Thoracic aorta (tissue), 2 donors: ENCODE measurements around the gene FAM83B. TPM values are rescaled to one million over a fixed set of nuclear protein-coding genes. Genes with fewer than 3 reads are reported as not detected.
"Not testable (repeated sequence)": the region's sequence is repeated elsewhere in the genome, so short reads cannot be mapped to it uniquely, and the experiment has no call there.

Experiments
- ATAC-seq: fragments of 150-250 bp; one replicate; pipeline ENCODE4 v1.8.0; 2017; ENCODE audit warnings: low read depth; ENCODE audit not compliant: insufficient number of reproducible peaks, low FRiP score
- DNase-seq: peaks from one replicate; pipeline ENCODE4 v3.0.0-alpha.2; 2020; ENCODE audit warnings: low spot score
- H3K27ac ChIP-seq, 2 donors: fragments of 200-600 bp; sonication (generic); 1 replicate in 1 of 2; 2 replicates in 1 of 2; pipeline ENCODE4 v1.5.1; 2016; ENCODE audit warnings: mild to moderate bottlenecking in 2 of 2, moderate library complexity in 2 of 2
- H3K27me3 ChIP-seq: fragments of 200-600 bp; sonication (generic); replicated peaks from 2 replicates; pipeline ENCODE4 v1.6.0; 2016; ENCODE audit warnings: mild to moderate bottlenecking; ENCODE audit not compliant: insufficient read depth
- H3K36me3 ChIP-seq: fragments of 200-600 bp; sonication (generic); one replicate; pipeline ENCODE4 v1.5.1; 2016
- H3K4me1 ChIP-seq, 2 donors: fragments of 200-600 bp; sonication (generic); 1 replicate in 1 of 2; 2 replicates in 1 of 2; pipeline versions ENCODE4 v1.5.1 to v1.6.0; 2016; ENCODE audit warnings: low read depth in 2 of 2, mild to moderate bottlenecking in 1 of 2; ENCODE audit not compliant: control insufficient read depth in 1 of 2
- H3K4me3 ChIP-seq: fragments of 200-600 bp; sonication (generic); 2 replicates; pipeline ENCODE4 v1.5.1; 2016; ENCODE audit warnings: mild to moderate bottlenecking
- H3K9me3 ChIP-seq: fragments of 200-600 bp; sonication (generic); 2 replicates; pipeline ENCODE4 v1.5.1; 2016
- CTCF ChIP-seq: fragments of 200-600 bp; sonication (generic); IDR thresholded peaks from one replicate; pipeline ENCODE4 v1.5.1; 2019; ENCODE audit warnings: antibody characterized with exemption
- total RNA-seq, 2 donors: library from RNA; depleted of rRNA; stranded (reverse); fragments of >200 nt; gene quantifications; one replicate each; pipeline versions ENCODE4 v1.1.0 to v1.2.3, GENCODE V29; 2016

Gene FAM83B
- total RNA-seq, 2 donors from 2014 or later = not detected

- DNase-seq (no peak), ATAC-seq (no peak)
- Histone ChIP-seq H3K27ac (no peak overlapping the region), H3K4me3 (no peak overlapping the region), H3K4me1 (no peaks in the 10 kb centered on the region), H3K27me3 (no peaks in the 10 kb centered on the region), H3K9me3 (no peaks in the 10 kb centered on the region), H3K36me3 (no peaks in the 10 kb centered on the region)
- TF ChIP-seq CTCF = no peak
These were observed 113.2 kb downstream of the FAM83B start for GRCh38 chr6:54959820-54960219.

GRCh38 chr6:54961372-54961771 lies 114.8 kb downstream of the FAM83B start:
- H3K36me3 ChIP-seq, H3K4me1 ChIP-seq, H3K27me3 ChIP-seq, H3K4me3 ChIP-seq, H3K9me3 ChIP-seq, H3K27ac ChIP-seq, ATAC-seq, DNase-seq: not testable (repeated sequence)

- Histone ChIP-seq H3K4me3 (no peak overlapping the region), H3K36me3 (no peaks in the 10 kb centered on the region), H3K9me3 (no peaks in the 10 kb centered on the region), H3K27ac (no peak overlapping the region), H3K27me3 (no peaks in the 10 kb centered on the region), H3K4me1 (no peaks in the 10 kb centered on the region)
- DNase-seq (no peak), ATAC-seq (no peak)
- TF ChIP-seq CTCF = no peak
These were observed 123.8 kb downstream of the FAM83B start for GRCh38 chr6:54970337-54970736.

- H3K27ac ChIP-seq = no peak overlapping the region
These were observed 125.3 kb downstream of the FAM83B start for GRCh38 chr6:54971825-54972224.

GRCh38 chr6:54979161-54979560 lies 132.6 kb downstream of the FAM83B start:
- H3K27me3 ChIP-seq, H3K4me3 ChIP-seq, H3K36me3 ChIP-seq, H3K27ac ChIP-seq, H3K9me3 ChIP-seq, ATAC-seq, H3K4me1 ChIP-seq, DNase-seq: not testable (repeated sequence)

More at GRCh38 chr6:54971825-54972224, 125.3 kb downstream of the FAM83B start:
- H3K27me3 ChIP-seq = no peaks in the 10 kb centered on the region
- H3K4me1 ChIP-seq = no peaks in the 10 kb centered on the region
- no peaks in the 10 kb centered on the region for H3K9me3 ChIP-seq
- no peak for TF ChIP-seq CTCF
- DNase-seq = no peak
- H3K4me3 ChIP-seq = no peak overlapping the region
- no peaks in the 10 kb centered on the region for H3K36me3 ChIP-seq
- ATAC-seq = no peak

GRCh38 chr6:54980511-54981275 lies 134.1 kb downstream of the FAM83B start:
- ATAC-seq (no peak), DNase-seq (no peak)
- H3K27ac ChIP-seq = no peak overlapping the region
- H3K4me3 ChIP-seq = no peak overlapping the region
- no peaks in the 10 kb centered on the region for H3K36me3 ChIP-seq
- peaks cover 5% of the 10 kb centered on the region for H3K9me3 ChIP-seq
- no peaks in the 10 kb centered on the region for H3K27me3 ChIP-seq
- H3K4me1 ChIP-seq = no peaks in the 10 kb centered on the region
- no peak for TF ChIP-seq CTCF
